T47D (cell line): ENCODE results near the gene FOXF1.

ENCODE experiments used
- DNase-seq, 2 experiments: peaks; one replicate each; pipeline versions ENCODE4 v3.0.0 to v3.0.0-alpha.2; 2011 to 2012; ENCODE audit warnings: low read depth in 1 of 2, low spot score in 1 of 2
- JUND ChIP-seq: IDR thresholded peaks from 2 replicates; pipeline ENCODE4 v1.6.1; 2012; ENCODE audit warnings: low read depth
- in situ Hi-C: cut with HindIII; loops from 2 replicates; pipeline ENCODE4 v1.10.0; 2016; ENCODE audit warnings: low sequenced_read_pairs, low pct_unique_long_range_greater_than_20kb

Gene FOXF1

DNA sequence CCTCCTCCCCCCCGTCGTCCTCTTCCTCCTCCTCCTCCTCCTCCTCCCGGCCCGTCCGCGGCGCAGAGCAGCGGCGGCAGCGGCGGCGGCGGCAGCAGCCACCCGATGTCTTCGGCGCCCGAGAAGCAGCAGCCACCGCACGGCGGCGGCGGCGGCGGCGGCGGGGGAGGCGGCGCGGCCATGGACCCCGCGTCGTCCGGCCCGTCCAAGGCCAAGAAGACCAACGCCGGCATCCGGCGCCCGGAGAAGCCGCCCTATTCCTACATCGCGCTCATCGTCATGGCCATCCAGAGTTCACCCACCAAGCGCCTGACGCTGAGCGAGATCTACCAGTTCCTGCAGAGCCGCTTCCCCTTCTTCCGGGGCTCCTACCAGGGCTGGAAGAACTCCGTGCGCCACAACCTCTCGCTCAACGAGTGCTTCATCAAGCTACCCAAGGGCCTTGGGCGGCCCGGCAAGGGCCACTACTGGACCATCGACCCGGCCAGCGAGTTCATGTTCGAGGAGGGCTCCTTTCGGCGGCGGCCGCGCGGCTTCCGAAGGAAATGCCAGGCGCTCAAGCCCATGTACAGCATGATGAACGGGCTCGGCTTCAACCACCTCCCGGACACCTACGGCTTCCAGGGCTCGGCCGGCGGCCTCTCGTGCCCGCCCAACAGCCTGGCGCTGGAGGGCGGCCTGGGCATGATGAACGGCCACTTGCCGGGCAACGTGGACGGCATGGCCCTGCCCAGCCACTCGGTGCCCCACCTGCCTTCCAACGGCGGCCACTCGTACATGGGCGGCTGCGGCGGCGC lies at the start of gene FOXF1:
Gene FOXF1, plus strand, starts transcription at position 63 of the 797 bp plus-strand sequence. Its CDS starts 43 bp downstream, at position 106.
- in situ Hi-C loops: no loop called here
- DNase-seq: no peak
- no peak for TF ChIP-seq JUND

DNA sequence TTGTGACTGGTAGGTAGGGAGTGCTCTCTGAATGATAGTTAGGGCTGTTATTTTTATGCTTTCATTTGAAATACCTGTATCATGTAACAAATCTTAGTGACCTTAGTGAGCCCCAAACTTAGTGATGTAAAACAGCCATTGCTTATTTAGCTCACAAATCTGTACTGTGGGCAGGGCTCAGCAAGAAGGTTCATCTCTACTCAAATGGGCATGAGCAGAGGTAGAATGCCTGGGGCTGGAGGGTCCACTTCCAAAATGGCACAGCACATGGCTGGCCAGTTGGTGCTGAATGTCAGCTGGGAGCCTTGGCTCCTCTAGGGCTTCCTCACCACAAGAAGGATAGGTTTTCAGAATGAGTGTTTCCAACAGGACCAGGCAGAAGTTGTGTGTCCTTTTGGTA lies 49.3 kb upstream of the FOXF1 start:
- no peak for DNase-seq
- in situ Hi-C loops: no loop called here
- TF ChIP-seq JUND: no peak

DNA sequence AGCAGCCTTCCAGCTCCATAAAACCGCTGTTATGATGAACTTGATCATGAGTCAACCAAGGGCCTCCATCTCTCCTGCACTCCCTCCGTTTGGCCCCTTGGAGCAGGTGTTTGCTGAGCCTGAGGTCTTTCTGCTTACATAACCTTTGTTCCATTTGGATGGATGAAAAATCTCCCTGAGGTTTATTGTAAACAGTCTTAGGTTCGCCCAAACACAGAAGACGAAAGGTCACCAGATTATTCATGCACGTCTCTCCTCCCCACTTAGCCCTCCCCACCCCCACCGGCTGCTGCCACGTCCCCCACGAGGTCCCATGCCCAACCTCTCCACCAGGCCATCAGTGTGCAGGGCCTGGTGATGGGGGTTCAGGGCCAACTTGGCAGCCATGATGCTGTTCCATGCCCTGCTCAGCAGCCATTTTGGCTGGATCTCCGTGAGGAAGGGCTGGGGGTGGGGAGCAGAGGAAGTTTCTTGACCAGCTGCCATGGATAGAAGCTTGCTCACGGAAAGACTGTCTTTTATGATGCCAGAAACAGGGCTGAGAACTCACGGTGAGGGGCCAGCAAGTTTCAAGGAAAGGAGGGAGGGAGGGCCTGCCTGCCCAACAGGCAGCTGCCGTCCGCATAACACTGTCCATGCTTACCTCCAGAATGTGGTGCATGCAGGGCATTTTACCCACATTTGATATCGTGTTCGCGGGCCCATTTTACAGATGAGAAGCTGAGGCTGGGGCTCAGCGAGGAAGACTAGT lies 47.8 kb upstream of the FOXF1 start:
- TF ChIP-seq JUND: no peak
- DNase-seq: no peak
- in situ Hi-C loops: no loop called here

DNA sequence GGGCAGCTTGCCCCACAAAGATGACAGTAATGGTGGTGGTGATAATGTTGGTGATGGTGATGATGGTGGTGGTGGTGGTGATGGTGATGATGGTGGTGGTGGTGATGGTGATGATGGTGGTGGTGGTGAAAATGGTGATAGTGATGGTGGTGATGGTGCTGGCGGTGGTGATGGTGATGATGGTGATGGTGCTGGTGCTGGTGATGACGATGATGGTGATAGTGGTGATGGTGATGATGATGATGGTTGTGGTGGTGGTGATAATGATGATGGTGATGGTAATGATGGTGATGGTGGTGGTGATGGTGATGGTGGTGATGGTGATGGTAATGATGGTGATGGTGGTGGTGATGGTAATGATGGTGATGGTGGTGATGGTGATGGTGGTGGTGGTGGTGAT lies 46.3 kb upstream of the FOXF1 start:
- no peak for TF ChIP-seq JUND
- in situ Hi-C loops: no loop called here
- DNase-seq: no peak

DNA sequence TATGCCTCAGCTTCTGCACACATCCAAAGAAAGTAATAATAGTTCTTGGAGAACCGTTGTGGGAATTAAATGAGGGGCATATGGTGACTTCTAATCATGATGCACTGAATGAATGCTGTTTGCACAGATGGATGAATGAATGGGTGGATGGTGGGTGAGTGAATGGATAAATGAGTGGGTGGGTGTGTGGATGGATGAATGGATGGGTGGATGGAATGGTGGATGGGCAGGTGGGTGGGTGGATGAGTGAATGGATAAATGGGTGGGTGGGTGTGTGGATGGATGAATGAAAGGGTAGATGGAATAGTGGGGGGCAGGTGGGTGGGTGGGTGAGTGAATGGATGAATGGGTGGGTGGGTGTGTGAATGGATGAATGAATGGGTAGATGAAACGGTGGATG lies 44.9 kb upstream of the FOXF1 start:
- TF ChIP-seq JUND: no peak
- DNase-seq: no peak
- in situ Hi-C loops: no loop called here

DNA sequence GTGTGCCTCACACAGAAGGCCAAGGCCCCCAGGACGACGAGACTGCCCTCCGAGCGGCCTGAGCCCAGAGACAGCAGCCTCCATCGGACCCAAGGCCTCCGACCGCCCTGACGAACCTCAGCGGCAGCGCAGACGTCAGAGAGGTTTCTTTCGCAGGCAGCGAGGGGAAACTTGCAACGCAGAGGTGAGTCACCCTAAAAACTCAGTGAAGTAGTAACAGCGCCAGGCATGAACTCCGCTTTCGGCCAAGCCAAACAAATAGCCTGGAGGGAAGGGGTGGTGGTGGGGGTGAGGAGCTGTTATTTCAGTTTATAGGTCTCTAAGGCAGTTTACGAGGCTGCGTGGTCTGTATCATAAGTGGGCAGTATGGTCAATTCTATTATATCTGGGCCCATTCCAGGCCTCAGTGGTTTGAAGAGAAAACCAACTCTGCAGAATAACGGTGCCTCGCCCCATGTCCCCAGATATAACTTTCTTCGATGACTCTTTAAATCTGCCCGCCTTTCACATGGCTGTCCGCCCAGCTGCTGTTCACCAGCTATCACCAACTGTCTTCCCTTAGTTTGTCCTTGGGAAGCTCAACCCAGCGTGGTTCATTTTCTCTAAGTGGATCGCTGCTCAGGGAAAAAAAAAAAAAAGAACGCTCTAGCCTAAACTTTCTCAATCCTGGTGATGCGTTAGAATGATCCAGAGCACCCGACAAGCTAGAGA lies 43.5 kb upstream of the FOXF1 start:
- DNase-seq: no peak
- in situ Hi-C loops: no loop called here
- TF ChIP-seq JUND: no peak

DNA sequence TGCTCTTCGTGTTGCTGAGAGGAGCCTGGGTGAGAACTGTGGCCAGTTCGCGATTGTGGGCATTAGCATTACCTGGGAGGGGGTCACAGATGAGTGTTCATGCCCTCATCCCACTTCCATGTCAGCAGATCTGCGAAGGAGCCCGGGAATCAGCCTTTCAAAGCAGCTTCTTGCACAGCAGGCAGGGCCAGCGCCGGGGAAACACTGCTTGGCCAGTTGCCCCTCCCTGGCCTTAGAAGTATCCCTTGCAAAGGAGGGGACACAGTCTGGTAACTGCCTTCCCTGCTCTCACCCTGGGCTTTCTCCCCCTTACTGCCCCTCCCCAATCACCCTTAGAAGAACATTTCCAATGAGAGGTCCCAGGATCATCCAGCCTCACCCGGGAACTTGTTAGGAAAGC lies 42.8 kb upstream of the FOXF1 start:
- in situ Hi-C loops: no loop called here
- no peak for DNase-seq
- TF ChIP-seq JUND: no peak

DNA sequence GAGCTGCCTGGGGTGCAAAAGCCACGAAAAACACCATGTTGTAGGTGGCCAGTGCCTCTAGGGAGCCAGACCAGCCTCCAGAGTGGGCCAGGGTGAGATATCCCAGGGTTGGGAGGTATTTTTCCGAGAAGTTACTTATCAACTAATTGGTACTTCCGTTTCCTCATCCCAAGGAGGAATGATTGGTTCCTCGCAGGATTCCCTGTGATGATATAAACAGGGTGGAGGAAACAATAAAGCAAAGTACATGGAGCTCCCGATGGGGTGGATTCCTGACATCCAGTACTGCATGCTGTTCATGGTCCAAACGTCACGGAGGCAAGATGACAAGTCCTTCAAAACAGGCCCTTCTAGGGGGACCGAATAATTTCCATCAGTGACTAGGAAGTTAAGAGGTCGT lies 39.4 kb upstream of the FOXF1 start:
- no peak for TF ChIP-seq JUND
- in situ Hi-C loops: no loop called here
- DNase-seq: no peak

DNA sequence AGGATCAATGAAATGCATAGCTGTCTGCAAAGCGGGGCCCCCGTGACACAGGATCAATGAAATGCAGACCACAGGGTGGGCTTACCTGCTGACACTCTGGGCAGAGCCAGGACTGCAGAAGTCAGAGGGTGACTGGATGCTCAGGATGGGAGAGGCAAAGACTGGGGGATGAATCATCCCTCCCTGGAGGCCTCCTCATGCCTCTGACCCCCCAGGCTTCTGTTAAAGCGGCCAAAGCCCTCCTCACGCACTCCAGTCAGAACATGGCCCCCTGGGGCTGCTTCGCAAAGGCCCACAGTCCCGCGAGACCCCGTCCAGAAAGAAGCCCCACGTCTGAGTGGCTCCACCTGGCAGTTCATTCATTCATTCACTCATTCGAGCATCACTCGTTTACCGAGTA lies 38.4 kb upstream of the FOXF1 start:
- TF ChIP-seq JUND: no peak
- in situ Hi-C loops: no loop called here
- DNase-seq: no peak

DNA sequence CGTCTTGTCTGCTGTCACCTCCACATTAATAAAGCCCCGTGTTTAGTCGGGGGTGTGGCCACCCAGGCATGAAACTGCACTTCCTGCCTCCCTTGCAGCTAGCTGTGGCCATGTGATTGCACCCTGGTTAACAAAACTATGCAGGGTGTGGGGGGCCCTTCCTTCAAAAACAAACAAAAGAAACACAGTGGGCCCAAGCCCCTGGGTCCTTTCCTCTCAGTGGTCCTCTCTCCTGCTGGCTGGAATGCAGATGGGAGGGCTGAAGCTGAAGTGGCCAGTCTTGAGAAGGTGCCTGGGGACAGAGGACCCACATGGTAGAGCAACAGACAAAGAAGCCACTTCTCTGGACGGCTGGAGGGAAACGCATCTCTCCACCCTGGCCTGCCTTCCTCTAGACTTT lies 38.0 kb upstream of the FOXF1 start:
- TF ChIP-seq JUND: no peak
- in situ Hi-C loops: no loop called here
- DNase-seq: no peak

DNA sequence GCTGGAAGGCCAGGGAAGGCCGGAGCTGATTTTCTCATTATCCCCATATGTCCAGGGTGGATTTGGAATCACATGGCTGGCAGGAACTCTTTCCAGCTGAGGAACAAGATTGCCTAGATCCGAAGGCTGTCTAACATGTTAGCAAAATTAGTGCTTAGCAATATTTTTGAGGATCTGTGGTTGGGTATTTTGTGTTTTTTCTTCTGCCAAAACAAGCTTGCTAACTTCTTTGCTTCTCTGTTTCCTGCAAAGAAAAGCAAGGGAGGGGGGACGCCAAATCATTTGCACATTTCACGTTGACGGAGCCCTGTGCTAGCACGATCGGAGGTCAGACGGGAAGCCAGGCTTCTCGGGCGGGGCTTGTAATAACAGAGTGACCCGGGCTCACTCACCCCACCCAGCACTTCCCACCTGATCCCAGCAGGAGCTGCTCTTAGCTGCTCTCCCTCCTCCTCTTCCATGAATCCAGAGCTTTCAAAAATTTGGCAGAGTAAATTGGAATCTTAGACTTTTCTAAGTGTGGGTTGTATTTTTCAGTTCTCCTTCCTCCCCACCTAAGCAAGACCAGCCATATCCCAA lies 33.3 kb upstream of the FOXF1 start:
- in situ Hi-C loops: no loop called here
- no peak for DNase-seq
- no peak for TF ChIP-seq JUND

DNA sequence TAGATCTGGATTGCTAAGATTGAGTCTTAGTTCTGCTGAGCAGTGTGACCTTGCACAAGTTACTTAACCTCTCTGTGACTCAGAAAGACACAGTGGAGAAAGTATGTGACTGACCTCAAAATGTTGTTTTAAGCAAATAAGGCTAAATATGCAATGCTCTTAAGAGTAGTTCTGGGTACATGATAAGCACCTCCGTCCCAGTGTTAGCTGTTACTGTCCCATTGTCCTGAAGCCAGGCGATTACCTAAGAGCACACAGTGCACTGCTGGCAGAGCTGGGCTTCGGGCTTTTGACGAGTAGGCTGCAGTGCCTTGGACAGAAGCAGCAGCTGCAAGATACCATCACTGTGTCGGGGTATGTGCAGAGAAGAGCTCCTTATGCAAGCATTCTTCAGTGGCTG lies 32.7 kb upstream of the FOXF1 start:
- in situ Hi-C loops: no loop called here
- no peak for TF ChIP-seq JUND
- peak in 1 of 2 experiments; percentile 26 for DNase-seq
